SK-N-SH (cell line): ENCODE data around the gene ZNF711. TPM values are rescaled to one million over a fixed set of nuclear protein-coding genes. Genes with fewer than 3 reads are reported as not detected.

Experiments
- CTCF ChIA-PET: fragments of 300-600, 350-600 bp; formaldehyde crosslinking; extraction: SDS; loops from one replicate; lab custom pipeline; 2021; lab: Yijun Ruan, JAX
- POLR2A ChIA-PET: fragments of 350-600 bp; sonication (Branson Sonifier 250); formaldehyde crosslinking; extraction: SDS; loops from one replicate; lab custom pipeline; 2020; ENCODE audit warnings: antibody characterized with exemption, inconsistent platforms; lab: Yijun Ruan, JAX
- DNase-seq: peaks from one replicate; pipeline ENCODE4 v3.0.0; 2012
- H2AFZ ChIP-seq: fragments of 200-600 bp; sonication (generic); 2 replicates; pipeline ENCODE4 v1.8.1; 2016; ENCODE audit warnings: antibody characterized with exemption, mild to moderate bottlenecking, low read depth
- H3F3A ChIP-seq: fragments of 200-600 bp; sonication (generic); replicated peaks from 2 replicates; pipeline ENCODE3; 2016; ENCODE audit warnings: antibody characterized with exemption, mild to moderate bottlenecking; ENCODE audit not compliant: insufficient read depth
- H3K27ac ChIP-seq, 2 experiments: fragments of 200-500 bp in 1 of 2; fragments of 200-600 bp in 1 of 2; sonication (Bioruptor generic) in 1 of 2; sonication (generic), shearing (Covaris generic) in 1 of 2; 2 replicates each; pipeline versions ENCODE4 v1.5.1 to v1.6.1; 2014 to 2016; ENCODE audit warnings: low read depth in 2 of 2, inconsistent platforms in 1 of 2, low read length in 1 of 2, mild to moderate bottlenecking in 1 of 2, mixed read lengths in 1 of 2
- H3K27me3 ChIP-seq: fragments of 200-600 bp; sonication (generic), shearing (Covaris generic); 2 replicates; pipeline ENCODE4 v1.6.1; 2016; ENCODE audit warnings: mixed run types; ENCODE audit not compliant: insufficient read depth
- H3K36me3 ChIP-seq, 2 experiments: fragments of 200-500 bp in 1 of 2; fragments of 200-600 bp in 1 of 2; sonication (Bioruptor generic) in 1 of 2; sonication (generic) in 1 of 2; replicated peaks in 1 of 2; 2 replicates each; pipeline versions ENCODE3 to v1.5.1; 2014 to 2016; ENCODE audit warnings: low read length in 1 of 2, mild to moderate bottlenecking in 1 of 2; ENCODE audit not compliant: insufficient read depth in 2 of 2, control insufficient read depth in 1 of 2
- H3K4me1 ChIP-seq, 2 experiments: fragments of 200-500 bp in 1 of 2; fragments of 200-600 bp in 1 of 2; sonication (Bioruptor generic) in 1 of 2; sonication (generic), shearing (Covaris generic) in 1 of 2; 2 replicates each; pipeline versions ENCODE4 v1.5.1 to v1.6.1; 2014 to 2016; ENCODE audit warnings: low read depth in 1 of 2, low read length in 1 of 2, mixed run types in 1 of 2; ENCODE audit not compliant: insufficient read depth in 2 of 2, control insufficient read depth in 1 of 2
- H3K4me2 ChIP-seq: fragments of 200-600 bp; sonication (generic), shearing (Covaris generic); 2 replicates; pipeline ENCODE4 v1.6.1; 2017; ENCODE audit warnings: mixed run types
- H3K4me3 ChIP-seq, 2 experiments: fragments of 200-500 bp in 1 of 2; fragments of 200-600 bp in 1 of 2; sonication (Bioruptor generic) in 1 of 2; sonication (generic), shearing (Covaris generic) in 1 of 2; 2 replicates each; pipeline versions ENCODE4 v1.5.1 to v1.8.1; 2014 to 2016; ENCODE audit warnings: low read depth in 2 of 2, inconsistent platforms in 1 of 2, low read length in 1 of 2, mild to moderate bottlenecking in 1 of 2, mixed read lengths in 1 of 2, moderate library complexity in 1 of 2
- H3K79me2 ChIP-seq: fragments of 200-600 bp; sonication (generic); 2 replicates; pipeline ENCODE4 v1.8.1; 2017; ENCODE audit warnings: mild to moderate bottlenecking; ENCODE audit not compliant: insufficient read depth
- H3K9ac ChIP-seq: fragments of 200-600 bp; sonication (generic); 2 replicates; pipeline ENCODE4 v1.6.1; 2017; ENCODE audit warnings: mixed run types
- H3K9me2 ChIP-seq: fragments of 200-600 bp; sonication (generic); 2 replicates; pipeline ENCODE4 v1.6.1; 2017; ENCODE audit warnings: mixed run types
- H3K9me3 ChIP-seq: fragments of 200-600 bp; sonication (generic); 2 replicates; pipeline ENCODE4 v1.6.1; 2017; ENCODE audit warnings: mixed run types, mild to moderate bottlenecking, moderate library complexity
- H4K20me1 ChIP-seq: fragments of 200-600 bp; sonication (generic); 2 replicates; pipeline ENCODE4 v1.6.1; 2017; ENCODE audit warnings: mild to moderate bottlenecking, mixed run types; ENCODE audit not compliant: insufficient read depth
- EZH2phosphoT487 ChIP-seq: fragments of 200-600 bp; sonication (generic); IDR thresholded peaks from 2 replicates; pipeline ENCODE4 v1.6.1; 2017; ENCODE audit warnings: low read depth, mixed run types, mild to moderate bottlenecking, antibody characterized with exemption, moderate library complexity, borderline replicate concordance
- FOSL2 ChIP-seq: IDR thresholded peaks from 2 replicates; pipeline ENCODE4 v1.4.0; 2012; ENCODE audit warnings: low read depth, mild to moderate bottlenecking, moderate library complexity, borderline replicate concordance
- NFIC ChIP-seq: IDR thresholded peaks from 2 replicates; pipeline ENCODE4 v1.4.0; 2012; ENCODE audit warnings: borderline replicate concordance
- NRF1 ChIP-seq: IDR thresholded peaks from 2 replicates; pipeline ENCODE4 v1.6.1; 2012; ENCODE audit warnings: low read depth, mild to moderate bottlenecking, low read length
- POLR2AphosphoS5 ChIP-seq: IDR thresholded peaks from 2 replicates; pipeline ENCODE4 v1.6.1; 2012; ENCODE audit warnings: low read depth, low read length
- WGBS: methylation state at CpG from one replicate; pipeline ENCODE4 v1.1.6; 2017; ENCODE audit warnings: low lambda C conversion rate; 5-methylcytosine and 5-hydroxymethylcytosine counted together
- polyA plus RNA-seq, 3 experiments: library from polyadenylated mRNA; depleted of rRNA; stranded (reverse); fragments of >200 nt; gene quantifications; 2 replicates each; pipeline ENCODE4 v1.2.3, GENCODE V29; 2012
- TF ChIP-seq, protein P1 (sequence below): IDR thresholded peaks from 2 replicates; pipeline ENCODE4 v1.4.0; 2012; ENCODE audit warnings: low read depth, borderline replicate concordance
- TF ChIP-seq, protein P2 (sequence below): fragments of 200-600 bp; sonication (generic); IDR thresholded peaks from 2 replicates; pipeline ENCODE4 v1.6.1; 2017; ENCODE audit warnings: antibody characterized with exemption, mild to moderate bottlenecking, moderate library complexity

The ZNF711 gene
- polyA plus RNA-seq (2012; rRNA removed), result 3.8 and 5.2 TPM in 2 replicates
- polyA plus RNA-seq (2012; cell fraction: cytosol; rRNA removed), result 4.0 and 4.4 TPM in 2 replicates
- polyA plus RNA-seq (2012; cell fraction: nucleus; rRNA removed), result 5.0 and 12.7 TPM in 2 replicates

DNA sequence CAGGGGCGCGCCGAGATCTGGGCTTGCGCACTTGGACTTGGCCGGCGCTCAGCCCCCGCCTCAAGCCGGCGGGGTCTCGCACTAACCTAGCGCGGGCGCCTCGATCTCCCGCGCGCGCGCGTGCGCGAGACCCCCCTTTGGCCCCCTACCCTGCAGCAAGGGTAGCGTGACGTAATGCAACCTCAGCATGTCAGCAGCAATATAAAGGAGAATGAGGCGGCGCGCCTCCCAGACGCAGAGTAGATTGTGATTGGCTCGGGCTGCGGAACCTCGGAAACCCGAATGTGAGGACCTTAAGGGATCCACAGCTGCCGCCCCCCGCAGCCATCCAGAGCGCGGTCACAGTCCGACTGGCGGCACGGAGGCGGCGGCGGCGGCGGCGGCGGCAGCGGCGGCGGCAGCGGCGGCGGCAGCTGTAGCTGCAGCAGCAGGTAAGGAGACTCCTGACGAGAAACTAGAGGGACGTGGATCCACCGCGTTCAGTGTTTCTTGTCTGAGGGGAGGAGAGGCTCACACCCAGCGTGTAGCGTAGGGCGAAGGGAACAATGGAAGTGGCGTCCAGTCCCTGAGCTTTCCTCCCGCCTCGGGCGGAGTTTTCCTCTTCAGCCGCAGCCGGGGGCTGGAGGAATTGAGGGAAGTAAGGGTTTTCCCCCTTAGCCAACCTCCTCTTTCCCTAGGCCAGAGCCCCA, at the start of gene ZNF711, which contains the start of gene SATL1:
Gene ZNF711, plus strand, starts transcription at position 231 of the 689 bp plus-strand sequence. CDS start 3,582 bp downstream, outside the sequence.
Gene SATL1, minus strand, starts transcription at position 19 of the 689 bp plus-strand sequence. CDS start 134,811 bp downstream, outside the sequence.
- Histone ChIP-seq H3K79me2 (no peaks in the 10 kb centered on the region; the same call in 1 of the 2 replicates), H4K20me1 (no peaks in the 10 kb centered on the region), H3K27me3 (no peaks in the 10 kb centered on the region), H3K4me3 (peak within 1 kb of the TSS; percentile 66 to 71), H3K9ac (peak within 1 kb of the TSS; percentile 66; the same call in 1 of the 2 replicates), H3F3A (no peaks in the 10 kb centered on the region), H2AFZ (peak within 1 kb of the TSS; percentile 87), H3K27ac (peak within 1 kb of the TSS; percentile 47 to 88; a peak in 3 of 4 replicates), H3K9me2 (no peaks in the 10 kb centered on the region), H3K4me1 (peaks cover 0 to 2% of the 10 kb centered on the region in 2 experiments; a peak in 2 of 4 replicates), H3K9me3 (no peaks in the 10 kb centered on the region), H3K36me3 (no peaks in the 10 kb centered on the region), H3K4me2 (peak within 1 kb of the TSS; percentile 67)
- peak; percentile 87 for DNase-seq
- POLR2A ChIA-PET, result no interaction called here
- CTCF ChIA-PET, result interaction anchor here (0.9 kb wide), 1 partner anchor 133 kb away, joined by 3 read pairs; no protein-coding TSS in a partner anchor
- TF ChIP-seq POLR2AphosphoS5 (0 out of 2 replicates have a peak, but pooled peaks have one; percentile 12), NRF1 (peak; percentile 69)
- TF ChIP-seq, protein P1, sequence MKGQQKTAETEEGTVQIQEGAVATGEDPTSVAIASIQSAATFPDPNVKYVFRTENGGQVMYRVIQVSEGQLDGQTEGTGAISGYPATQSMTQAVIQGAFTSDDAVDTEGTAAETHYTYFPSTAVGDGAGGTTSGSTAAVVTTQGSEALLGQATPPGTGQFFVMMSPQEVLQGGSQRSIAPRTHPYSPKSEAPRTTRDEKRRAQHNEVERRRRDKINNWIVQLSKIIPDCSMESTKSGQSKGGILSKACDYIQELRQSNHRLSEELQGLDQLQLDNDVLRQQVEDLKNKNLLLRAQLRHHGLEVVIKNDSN, result no peak
- 28% methylated on average over 52 of the region's 65 CpGs for WGBS

DNA sequence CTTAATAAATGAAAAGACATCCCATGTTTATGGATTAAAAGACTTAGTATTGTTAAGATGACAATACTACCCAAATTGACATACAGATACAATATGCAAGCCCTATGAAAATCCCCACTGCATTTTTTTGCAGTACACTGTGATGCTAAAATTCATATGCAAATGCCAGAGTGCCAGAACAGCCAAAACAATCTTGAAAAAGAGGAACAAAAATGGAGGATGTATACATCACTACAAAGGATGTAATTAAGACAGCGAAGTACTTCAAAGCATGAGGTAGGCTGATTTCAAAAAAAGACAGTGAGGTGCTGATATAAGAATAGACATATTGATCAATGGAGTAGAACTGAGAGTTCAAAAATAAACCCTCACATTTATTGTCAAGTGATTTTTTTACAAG, 47.5 kb upstream of the ZNF711 start:
- H3K4me1 ChIP-seq, result no peaks in the 10 kb centered on the region
- no peaks in the 10 kb centered on the region for H3K36me3 ChIP-seq
- H3K4me3 ChIP-seq, result no peak overlapping the region
- no peak overlapping the region for H3K4me2 ChIP-seq
- H4K20me1 ChIP-seq, result no peaks in the 10 kb centered on the region
- DNase-seq, result no peak
- H3F3A ChIP-seq, result no peaks in the 10 kb centered on the region
- no peaks in the 10 kb centered on the region for H3K9me2 ChIP-seq
- CTCF ChIA-PET, result interaction anchor here (0.6 kb wide), 1 partner anchor 31 kb away, joined by 3 read pairs; no protein-coding TSS in a partner anchor
- H3K27ac ChIP-seq, result no peak overlapping the region
- POLR2A ChIA-PET, result no interaction called here
- H3K9ac ChIP-seq, result no peak overlapping the region
- H3K9me3 ChIP-seq, result no peaks in the 10 kb centered on the region
- no peak overlapping the region for H2AFZ ChIP-seq
- no peaks in the 10 kb centered on the region for H3K79me2 ChIP-seq
- no peak for TF ChIP-seq FOSL2
- TF ChIP-seq, protein P2, sequence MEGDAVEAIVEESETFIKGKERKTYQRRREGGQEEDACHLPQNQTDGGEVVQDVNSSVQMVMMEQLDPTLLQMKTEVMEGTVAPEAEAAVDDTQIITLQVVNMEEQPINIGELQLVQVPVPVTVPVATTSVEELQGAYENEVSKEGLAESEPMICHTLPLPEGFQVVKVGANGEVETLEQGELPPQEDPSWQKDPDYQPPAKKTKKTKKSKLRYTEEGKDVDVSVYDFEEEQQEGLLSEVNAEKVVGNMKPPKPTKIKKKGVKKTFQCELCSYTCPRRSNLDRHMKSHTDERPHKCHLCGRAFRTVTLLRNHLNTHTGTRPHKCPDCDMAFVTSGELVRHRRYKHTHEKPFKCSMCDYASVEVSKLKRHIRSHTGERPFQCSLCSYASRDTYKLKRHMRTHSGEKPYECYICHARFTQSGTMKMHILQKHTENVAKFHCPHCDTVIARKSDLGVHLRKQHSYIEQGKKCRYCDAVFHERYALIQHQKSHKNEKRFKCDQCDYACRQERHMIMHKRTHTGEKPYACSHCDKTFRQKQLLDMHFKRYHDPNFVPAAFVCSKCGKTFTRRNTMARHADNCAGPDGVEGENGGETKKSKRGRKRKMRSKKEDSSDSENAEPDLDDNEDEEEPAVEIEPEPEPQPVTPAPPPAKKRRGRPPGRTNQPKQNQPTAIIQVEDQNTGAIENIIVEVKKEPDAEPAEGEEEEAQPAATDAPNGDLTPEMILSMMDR, result no peak
- no peak for TF ChIP-seq EZH2phosphoT487
- TF ChIP-seq NFIC, result no peak
- WGBS, result 25% methylated on average over 1 of the region's 1 CpG
- no peaks in the 10 kb centered on the region for H3K27me3 ChIP-seq
